Type B pancreatic cell (in vitro differentiated cells): ENCODE results near the gene PIEZO2. TPM values are rescaled to one million over a fixed set of nuclear protein-coding genes. Genes with fewer than 3 reads are reported as not detected.

Source experiments
- DNase-seq: peaks from one replicate; pipeline ENCODE4 v3.0.0; 2021; ENCODE audit warnings: mixed read lengths; ENCODE audit not compliant: unreplicated experiment; ENCODE audit errors: extremely low spot score
- H3K27ac Mint-ChIP-seq: 2 replicates; pipeline ENCODE4 v1.8.0; 2021; ENCODE audit warnings: mild to moderate bottlenecking, mixed read lengths
- H3K27me3 Mint-ChIP-seq: 2 replicates; pipeline ENCODE4 v1.8.0; 2021; ENCODE audit warnings: mixed read lengths
- H3K36me3 Mint-ChIP-seq: 2 replicates; pipeline ENCODE4 v1.8.0; 2021; ENCODE audit warnings: mixed read lengths
- H3K4me1 Mint-ChIP-seq: one replicate; pipeline ENCODE4 v1.8.0; 2021; ENCODE audit warnings: mixed read lengths; ENCODE audit not compliant: unreplicated experiment
- H3K4me3 Mint-ChIP-seq: 2 replicates; pipeline ENCODE4 v1.8.0; 2021; ENCODE audit warnings: mild to moderate bottlenecking, mixed read lengths
- H3K9me3 Mint-ChIP-seq: 2 replicates; pipeline ENCODE4 v1.8.0; 2021; ENCODE audit warnings: mixed read lengths
- total RNA-seq: library from RNA; stranded (reverse); gene quantifications from 2 replicates; pipeline ENCODE4 v1.2.1, GENCODE V29; 2021; ENCODE audit warnings: low replicate concordance
- TF ChIP-seq, protein P1 (sequence below): fragments of 200-600 bp; sonication (generic); conservative IDR thresholded peaks from 2 replicates; pipeline ENCODE4 v1.5.0; 2021; ENCODE audit warnings: antibody characterized with exemption, mild to moderate bottlenecking

PIEZO2 gene
- total RNA-seq, 1 donor from 2014 or later = 38.8 TPM

DNA sequence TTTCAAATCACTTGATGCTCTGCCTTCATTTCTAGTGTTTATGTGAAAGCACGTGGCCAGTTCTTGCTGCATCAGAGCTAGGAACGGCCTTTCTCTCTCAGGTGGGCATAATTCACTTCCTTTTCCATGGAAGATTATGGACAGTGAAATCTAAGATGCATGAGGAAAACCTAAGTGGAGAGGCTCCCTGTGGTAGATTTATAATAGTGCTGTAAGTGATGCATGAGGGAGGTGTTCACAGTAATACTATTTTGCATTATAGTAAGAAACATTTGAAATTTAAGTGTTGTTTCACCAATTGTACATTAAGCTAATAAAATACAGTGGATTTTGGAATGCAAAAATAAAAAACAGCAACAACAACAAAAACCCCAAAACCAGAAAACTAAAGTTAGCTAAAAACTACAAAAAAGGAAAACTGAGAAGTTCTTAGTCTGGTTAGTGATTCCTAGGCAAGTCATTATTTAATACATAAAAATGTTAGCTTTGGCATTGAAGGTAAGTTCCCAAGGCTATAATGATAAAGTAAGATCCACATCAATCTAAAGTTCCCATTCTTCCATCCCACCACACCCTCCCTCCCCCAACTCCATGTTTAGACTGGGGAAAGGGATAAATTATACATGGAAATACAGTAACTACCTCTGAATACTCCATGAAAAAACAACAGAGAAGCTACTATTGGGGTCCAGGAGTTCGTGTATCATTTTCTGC lies 469.7 kb downstream of the PIEZO2 start:
- H3K36me3 Mint-ChIP-seq = peaks cover 17% of the 10 kb centered on the region
- DNase-seq = no peak
- H3K4me1 Mint-ChIP-seq = no peaks in the 10 kb centered on the region
- H3K9me3 Mint-ChIP-seq = peaks cover 5% of the 10 kb centered on the region
- TF ChIP-seq, protein P1, sequence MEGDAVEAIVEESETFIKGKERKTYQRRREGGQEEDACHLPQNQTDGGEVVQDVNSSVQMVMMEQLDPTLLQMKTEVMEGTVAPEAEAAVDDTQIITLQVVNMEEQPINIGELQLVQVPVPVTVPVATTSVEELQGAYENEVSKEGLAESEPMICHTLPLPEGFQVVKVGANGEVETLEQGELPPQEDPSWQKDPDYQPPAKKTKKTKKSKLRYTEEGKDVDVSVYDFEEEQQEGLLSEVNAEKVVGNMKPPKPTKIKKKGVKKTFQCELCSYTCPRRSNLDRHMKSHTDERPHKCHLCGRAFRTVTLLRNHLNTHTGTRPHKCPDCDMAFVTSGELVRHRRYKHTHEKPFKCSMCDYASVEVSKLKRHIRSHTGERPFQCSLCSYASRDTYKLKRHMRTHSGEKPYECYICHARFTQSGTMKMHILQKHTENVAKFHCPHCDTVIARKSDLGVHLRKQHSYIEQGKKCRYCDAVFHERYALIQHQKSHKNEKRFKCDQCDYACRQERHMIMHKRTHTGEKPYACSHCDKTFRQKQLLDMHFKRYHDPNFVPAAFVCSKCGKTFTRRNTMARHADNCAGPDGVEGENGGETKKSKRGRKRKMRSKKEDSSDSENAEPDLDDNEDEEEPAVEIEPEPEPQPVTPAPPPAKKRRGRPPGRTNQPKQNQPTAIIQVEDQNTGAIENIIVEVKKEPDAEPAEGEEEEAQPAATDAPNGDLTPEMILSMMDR = no peak
- no peak overlapping the region for H3K27ac Mint-ChIP-seq
- no peaks in the 10 kb centered on the region for H3K27me3 Mint-ChIP-seq
- H3K4me3 Mint-ChIP-seq = no peak overlapping the region

DNA sequence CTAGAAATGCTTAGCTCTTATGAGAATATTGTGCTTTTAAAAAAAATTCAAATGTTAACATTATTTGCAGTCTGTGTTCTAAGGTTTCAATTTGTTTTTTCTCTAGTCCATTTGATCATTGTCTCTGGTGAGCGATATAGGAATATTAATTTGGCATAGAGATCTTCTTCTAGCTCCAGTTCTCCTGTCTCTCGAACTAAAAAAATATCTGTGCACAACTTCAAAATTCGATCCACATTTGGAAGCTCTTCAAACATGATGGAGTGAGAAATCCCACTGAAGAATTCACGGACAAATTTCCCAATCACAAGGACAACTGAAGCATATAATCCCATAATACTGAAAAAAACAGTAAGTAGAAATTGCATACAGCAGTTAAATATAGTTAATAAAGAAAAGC lies 477.9 kb downstream of the PIEZO2 start:
- no peak overlapping the region for H3K27ac Mint-ChIP-seq
- peaks cover 7% of the 10 kb centered on the region for H3K36me3 Mint-ChIP-seq
- H3K27me3 Mint-ChIP-seq = no peaks in the 10 kb centered on the region
- peaks cover 4% of the 10 kb centered on the region for H3K4me1 Mint-ChIP-seq
- no peak for DNase-seq
- H3K4me3 Mint-ChIP-seq = no peak overlapping the region
- no peaks in the 10 kb centered on the region for H3K9me3 Mint-ChIP-seq
- TF ChIP-seq, protein P1 = no peak

DNA sequence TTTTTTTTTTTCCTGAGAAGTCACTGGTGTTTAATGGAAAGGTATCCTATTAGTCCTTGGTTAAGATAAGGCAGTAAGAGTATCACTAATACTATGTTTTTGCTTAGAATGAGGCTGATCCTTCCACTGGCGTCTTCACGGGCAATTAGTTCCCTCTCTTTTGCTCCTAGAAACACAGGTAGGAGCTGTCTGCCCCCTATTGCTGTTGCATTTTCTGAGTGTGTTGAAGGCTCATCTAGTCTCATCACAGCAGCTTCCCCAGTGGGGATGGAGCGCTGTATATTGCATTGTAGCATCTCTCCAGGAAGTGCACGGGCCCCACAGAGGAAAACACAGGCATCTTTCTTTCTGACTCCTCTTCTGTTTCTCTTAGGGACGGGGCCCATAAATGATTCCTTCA lies 478.5 kb downstream of the PIEZO2 start:
- H3K9me3 Mint-ChIP-seq = no peaks in the 10 kb centered on the region
- no peak for DNase-seq
- H3K36me3 Mint-ChIP-seq = peaks cover 2% of the 10 kb centered on the region

DNA sequence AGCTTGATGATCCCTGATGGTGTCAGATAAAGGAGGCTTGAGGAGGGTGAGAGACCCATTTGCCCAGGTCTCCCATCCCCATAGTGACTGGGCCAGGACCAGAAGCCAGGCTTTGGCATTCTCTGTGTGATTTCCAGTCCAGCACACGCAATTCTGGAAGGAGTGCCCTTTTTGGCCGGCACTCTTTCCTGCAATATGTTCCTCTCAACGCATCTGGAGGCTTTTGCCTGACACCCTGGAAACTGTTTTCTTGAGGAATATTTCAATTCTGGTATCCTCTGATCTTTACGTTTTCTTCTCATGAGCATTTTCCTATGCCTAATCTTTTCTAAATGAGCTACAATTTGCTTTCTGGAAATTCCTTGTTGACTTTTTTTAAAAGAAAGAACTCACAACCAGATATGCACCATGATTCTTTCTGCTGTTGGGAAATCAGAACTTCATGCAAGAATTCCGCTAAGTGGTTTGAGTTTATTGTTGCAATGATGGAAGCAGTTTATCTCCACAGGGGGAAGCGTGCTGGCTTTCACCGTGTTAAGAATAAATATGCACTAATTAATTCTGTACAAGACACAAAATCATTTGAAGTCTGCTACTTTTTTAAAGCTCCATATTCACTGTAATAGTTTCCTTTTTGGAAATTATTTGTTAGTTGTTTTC lies 479.8 kb downstream of the PIEZO2 start:
- no peak for DNase-seq
- Mint-ChIP-seq H3K36me3 (no peaks in the 10 kb centered on the region), H3K4me3 (no peak overlapping the region), H3K9me3 (no peaks in the 10 kb centered on the region), H3K27ac (no peak overlapping the region), H3K27me3 (no peaks in the 10 kb centered on the region), H3K4me1 (peaks cover 4% of the 10 kb centered on the region)
- TF ChIP-seq, protein P1 = no peak

More for the DNA sequence above, 478.5 kb downstream of the PIEZO2 start:
- Mint-ChIP-seq H3K27ac (no peak overlapping the region), H3K4me3 (no peak overlapping the region), H3K4me1 (peaks cover 4% of the 10 kb centered on the region), H3K27me3 (no peaks in the 10 kb centered on the region)
- TF ChIP-seq, protein P1 = no peak

DNA sequence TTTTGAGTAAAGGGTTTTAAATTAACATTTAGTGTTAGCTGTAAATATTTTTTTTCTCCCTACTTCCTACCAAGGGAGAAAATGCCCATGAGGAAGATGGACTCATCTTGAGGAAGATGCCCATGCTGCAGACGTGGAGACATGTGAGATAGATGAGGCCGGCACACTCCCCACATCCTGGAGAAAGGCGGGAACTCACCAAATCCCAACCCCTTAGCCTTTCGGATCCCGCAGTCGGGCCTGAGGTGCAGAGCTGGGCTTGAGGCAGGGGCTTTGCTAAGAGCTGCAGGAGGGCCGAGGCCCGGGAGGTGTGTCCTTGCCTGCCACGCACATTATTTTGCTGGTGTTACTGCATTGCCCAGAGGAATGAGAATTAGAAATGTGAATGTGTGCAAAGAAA lies 485.6 kb downstream of the PIEZO2 start:
- Mint-ChIP-seq H3K27ac (no peak overlapping the region), H3K9me3 (peaks cover 6% of the 10 kb centered on the region), H3K27me3 (no peaks in the 10 kb centered on the region)

More for the DNA sequence above, 485.6 kb downstream of the PIEZO2 start:
- H3K36me3 Mint-ChIP-seq = no peaks in the 10 kb centered on the region
- H3K4me3 Mint-ChIP-seq = no peak overlapping the region
- DNase-seq = no peak
- peaks cover 34% of the 10 kb centered on the region for H3K4me1 Mint-ChIP-seq
- TF ChIP-seq, protein P1 = no peak
